ENCODE results near the gene STPG2. TPM values are rescaled to one million over a fixed set of nuclear protein-coding genes. Genes with fewer than 3 reads are reported as not detected.

Gene STPG2
- total RNA-seq (2022; extraction: Qiagen RNA extraction; ENCODE audit: low read depth), result not detected in 5 replicates

GRCh38 chr4:98143001-98143899, at the start of gene STPG2:
Gene STPG2 (minus strand): TSS chr4:98143476.

Other genes starting within 250 kb of the STPG2 start
- 21.9 to 27.1 TPM (median 25.6 TPM) in 5 replicates for gene RAP1GDS1, start 117.9 kb upstream of the STPG2 start, total RNA-seq (2022; extraction: Qiagen RNA extraction; ENCODE audit: low read depth)